NT2/D1 (cell line): ENCODE data around the gene ITIH5.

Experiments
- SUZ12 ChIP-seq: IDR thresholded peaks from 2 replicates; pipeline ENCODE4 v1.6.1; 2011; ENCODE audit not compliant: insufficient read length, insufficient read depth; ENCODE audit errors: extremely low read depth
- YY1 ChIP-seq: IDR thresholded peaks from 2 replicates; pipeline ENCODE4 v1.6.1; 2011; ENCODE audit not compliant: insufficient read length, insufficient read depth
- ZNF274 ChIP-seq: IDR thresholded peaks from 2 replicates; pipeline ENCODE4 v1.6.1; 2011; ENCODE audit warnings: mild to moderate bottlenecking, low read depth, low read length

DNA sequence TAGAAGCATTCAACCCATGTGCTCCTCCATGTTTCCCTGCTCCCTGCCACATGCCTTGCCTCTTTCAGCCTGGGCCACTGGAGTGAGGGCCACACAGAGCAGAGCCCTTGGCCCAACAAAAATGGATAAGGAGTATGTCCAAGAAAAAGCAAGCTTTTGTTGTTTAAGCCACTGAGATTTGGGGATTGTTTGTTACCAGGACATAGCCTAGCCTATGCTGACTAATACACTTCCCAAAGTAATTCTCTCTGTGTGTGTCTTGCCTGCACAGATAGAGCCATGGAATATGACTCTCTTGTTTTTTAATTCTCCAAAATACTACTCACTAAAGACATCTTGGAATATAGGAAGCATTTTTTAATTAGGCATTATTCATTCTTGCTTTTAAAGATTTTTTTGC is 22.8 kb upstream of the ITIH5 start:
- TF ChIP-seq YY1 (no peak), SUZ12 (no peak), ZNF274 (no peak)
